Adrenal gland (tissue), 5 donors: ENCODE data around the gene CYP19A1.

ENCODE experiments used
- POLR2A ChIP-seq, 2 donors: fragments of 450-650 bp; IDR thresholded peaks; one replicate each; pipeline ENCODE4 v1.6.1; 2017; ENCODE audit warnings: antibody characterized with exemption in 2 of 2, mild to moderate bottlenecking in 2 of 2, moderate library complexity in 1 of 2
- TF ChIP-seq, protein P1 (sequence below), 6 experiments: fragments of 450-650 bp in 4 of 6; fragments of 200-600 bp in 2 of 6; sonication (generic) in 1 of 6; IDR thresholded peaks; 1 replicate in 5 of 6; 2 replicates in 1 of 6; pipeline versions ENCODE4 v1.5.1 to v1.8.0; 2016 to 2021; ENCODE audit warnings: antibody characterized with exemption in 6 of 6, mild to moderate bottlenecking in 2 of 6, moderate library complexity in 1 of 6
- donor health status: DM: no; HTN: no; CAD: no.

DNA sequence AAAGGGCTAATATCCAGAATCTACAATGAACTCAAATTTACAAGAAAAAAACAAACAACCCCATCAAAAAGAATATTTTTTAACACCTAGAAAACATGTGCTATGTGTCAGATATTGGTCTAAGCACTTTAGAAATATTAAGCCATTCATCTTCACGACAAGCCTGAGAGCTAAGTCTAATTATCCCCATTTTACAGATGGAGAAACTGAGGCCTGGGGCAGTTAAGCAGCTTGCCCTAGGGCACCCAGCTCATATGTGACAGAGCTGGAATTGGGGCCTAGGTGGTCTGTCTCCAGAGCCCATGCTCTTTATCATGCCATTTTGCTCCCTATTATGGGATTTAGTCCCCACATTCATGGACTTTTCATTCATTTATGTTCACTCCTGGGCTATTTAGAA, 92.8 kb downstream of the CYP19A1 start:
- TF ChIP-seq, protein P1, sequence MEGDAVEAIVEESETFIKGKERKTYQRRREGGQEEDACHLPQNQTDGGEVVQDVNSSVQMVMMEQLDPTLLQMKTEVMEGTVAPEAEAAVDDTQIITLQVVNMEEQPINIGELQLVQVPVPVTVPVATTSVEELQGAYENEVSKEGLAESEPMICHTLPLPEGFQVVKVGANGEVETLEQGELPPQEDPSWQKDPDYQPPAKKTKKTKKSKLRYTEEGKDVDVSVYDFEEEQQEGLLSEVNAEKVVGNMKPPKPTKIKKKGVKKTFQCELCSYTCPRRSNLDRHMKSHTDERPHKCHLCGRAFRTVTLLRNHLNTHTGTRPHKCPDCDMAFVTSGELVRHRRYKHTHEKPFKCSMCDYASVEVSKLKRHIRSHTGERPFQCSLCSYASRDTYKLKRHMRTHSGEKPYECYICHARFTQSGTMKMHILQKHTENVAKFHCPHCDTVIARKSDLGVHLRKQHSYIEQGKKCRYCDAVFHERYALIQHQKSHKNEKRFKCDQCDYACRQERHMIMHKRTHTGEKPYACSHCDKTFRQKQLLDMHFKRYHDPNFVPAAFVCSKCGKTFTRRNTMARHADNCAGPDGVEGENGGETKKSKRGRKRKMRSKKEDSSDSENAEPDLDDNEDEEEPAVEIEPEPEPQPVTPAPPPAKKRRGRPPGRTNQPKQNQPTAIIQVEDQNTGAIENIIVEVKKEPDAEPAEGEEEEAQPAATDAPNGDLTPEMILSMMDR (IDR thresholded peaks at IDR 0.05): no peak
- TF ChIP-seq POLR2A (IDR thresholded peaks at IDR 0.05): no peak
